A549 treated with RU486 at 1 μM for 4 hours (cell line): ENCODE data around the gene DDX3X. TPM values are rescaled to one million over a fixed set of nuclear protein-coding genes. Genes with fewer than 3 reads are reported as not detected.

Source experiments
- total RNA-seq: library from RNA; stranded (reverse); fragments of 200-300 nt; extraction: Qiagen RNA extraction; gene quantifications from 5 replicates; pipeline ENCODE4 v1.2.3, GENCODE V29; 2022; ENCODE audit warnings: low read depth

Gene DDX3X
- 166 to 309 TPM (median 184 TPM) in 5 replicates for total RNA-seq

DNA sequence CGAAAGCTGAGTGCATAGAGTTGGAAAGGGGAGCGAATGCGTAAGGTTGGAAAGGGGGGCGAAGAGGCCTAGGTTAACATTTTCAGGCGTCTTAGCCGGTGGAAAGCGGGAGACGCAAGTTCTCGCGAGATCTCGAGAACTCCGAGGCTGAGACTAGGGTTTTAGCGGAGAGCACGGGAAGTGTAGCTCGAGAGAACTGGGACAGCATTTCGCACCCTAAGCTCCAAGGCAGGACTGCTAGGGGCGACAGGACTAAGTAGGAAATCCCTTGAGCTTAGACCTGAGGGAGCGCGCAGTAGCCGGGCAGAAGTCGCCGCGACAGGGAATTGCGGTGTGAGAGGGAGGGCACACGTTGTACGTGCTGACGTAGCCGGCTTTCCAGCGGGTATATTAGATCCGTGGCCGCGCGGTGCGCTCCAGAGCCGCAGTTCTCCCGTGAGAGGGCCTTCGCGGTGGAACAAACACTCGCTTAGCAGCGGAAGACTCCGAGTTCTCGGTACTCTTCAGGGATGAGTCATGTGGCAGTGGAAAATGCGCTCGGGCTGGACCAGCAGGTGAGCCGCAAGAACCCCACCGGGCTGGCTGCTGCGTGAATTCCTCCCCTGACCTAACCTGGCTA, at the start of gene DDX3X:
Gene DDX3X, plus strand, starts transcription at position 419 of the 619 bp plus-strand sequence. Its CDS starts 91 bp downstream, at position 510.

Other genes with a start within 250 kb of the DDX3X start
- gene USP9X, start 248.7 kb upstream of the DDX3X start, total RNA-seq: 27.5 to 33.1 TPM (median 29.7 TPM) in 5 replicates
- gene NYX, start 113.2 kb downstream of the DDX3X start, total RNA-seq: not detected in 5 replicates